Lower leg skin (tissue), 3 donors: Measurements from ENCODE around the gene DGCR8.

Source experiments
- CTCF ChIP-seq, 3 donors: fragments of 450-650 bp; IDR thresholded peaks; one replicate each; pipeline ENCODE4 v1.5.1; 2016; ENCODE audit warnings: antibody characterized with exemption in 3 of 3, mild to moderate bottlenecking in 3 of 3, moderate library complexity in 2 of 3
- POLR2A ChIP-seq, 2 donors: fragments of 450-650 bp; IDR thresholded peaks; one replicate each; pipeline ENCODE4 v1.6.1; 2016 to 2017; ENCODE audit warnings: antibody characterized with exemption in 2 of 2, mild to moderate bottlenecking in 1 of 2, moderate library complexity in 1 of 2

GRCh38 chr22:20152464-20152890 lies 72.4 kb downstream of the DGCR8 start:
- no peak for TF ChIP-seq CTCF (IDR thresholded peaks at IDR 0.05)
- no peak for TF ChIP-seq POLR2A (IDR thresholded peaks at IDR 0.05)
